GM23338 (cell line): ENCODE results near the gene GSG1L. TPM values are rescaled to one million over a fixed set of nuclear protein-coding genes. Genes with fewer than 3 reads are reported as not detected.

Experiments used
- ATAC-seq: fragments of 200-7000 bp; cut with Tn5 transposase; 3 replicates; pipeline ENCODE4 v1.9.1; 2020
- DNase-seq: peaks from one replicate; pipeline ENCODE4 v3.0.0-alpha.2; 2015; ENCODE audit warnings: low spot score
- H2AFZ ChIP-seq: fragments of 200-600 bp; sonication (generic); 2 replicates; pipeline ENCODE4 v1.8.0; 2016; ENCODE audit warnings: antibody characterized with exemption, mild to moderate bottlenecking, moderate library complexity
- H3F3A ChIP-seq: fragments of 200-600 bp; sonication (generic); replicated peaks from 2 replicates; pipeline ENCODE4 v1.8.0; 2017; ENCODE audit warnings: antibody characterized with exemption, mixed run types, low read depth
- H3K27ac ChIP-seq: fragments of 200-600 bp; sonication (generic); 2 replicates; pipeline ENCODE4 v1.6.1; 2016; ENCODE audit warnings: low read depth
- H3K27me3 ChIP-seq: fragments of 200-600 bp; sonication (generic); 2 replicates; pipeline ENCODE4 v1.8.0; 2016; ENCODE audit warnings: mild to moderate bottlenecking, mixed run types, moderate library complexity; ENCODE audit not compliant: insufficient read depth
- H3K36me3 ChIP-seq: fragments of 200-600 bp; sonication (generic); 2 replicates; pipeline ENCODE4 v1.8.0; 2016; ENCODE audit warnings: mild to moderate bottlenecking; ENCODE audit not compliant: insufficient read depth
- H3K4me1 ChIP-seq: fragments of 200-600 bp; sonication (generic); 2 replicates; pipeline ENCODE4 v1.8.0; 2016; ENCODE audit warnings: mild to moderate bottlenecking, moderate library complexity; ENCODE audit not compliant: insufficient read depth
- H3K4me2 ChIP-seq: fragments of 200-600 bp; sonication (generic); 2 replicates; pipeline ENCODE4 v1.7.1; 2017; ENCODE audit warnings: mixed run types
- H3K4me3 ChIP-seq: fragments of 200-600 bp; sonication (generic); 2 replicates; pipeline ENCODE4 v1.6.1; 2016; ENCODE audit warnings: mixed run types
- H3K79me2 ChIP-seq: fragments of 200-600 bp; sonication (generic); replicated peaks from 2 replicates; pipeline ENCODE4 v1.8.0; 2017; ENCODE audit warnings: mild to moderate bottlenecking; ENCODE audit not compliant: insufficient read depth
- H3K9me2 ChIP-seq: fragments of 200-600 bp; sonication (generic); 2 replicates; pipeline ENCODE4 v1.8.0; 2017; ENCODE audit not compliant: insufficient read depth
- H4K20me1 ChIP-seq: fragments of 200-600 bp; sonication (generic); replicated peaks from 2 replicates; pipeline ENCODE4 v1.8.0; 2017; ENCODE audit warnings: mild to moderate bottlenecking; ENCODE audit not compliant: insufficient read depth
- H3K27ac Mint-ChIP-seq: 2 replicates; pipeline ENCODE4 v1.8.0; 2020; ENCODE audit warnings: inconsistent platforms, mild to moderate bottlenecking, moderate library complexity, mixed read lengths
- H3K27me3 Mint-ChIP-seq: 3 replicates; pipeline ENCODE4 v1.8.0; 2022; ENCODE audit warnings: low read depth, mild to moderate bottlenecking, moderate library complexity, mixed read lengths, inconsistent platforms; ENCODE audit not compliant: insufficient read depth, poor library complexity
- H3K36me3 Mint-ChIP-seq: 3 replicates; pipeline ENCODE4 v1.8.0; 2021; ENCODE audit warnings: low read depth, mild to moderate bottlenecking, inconsistent platforms, moderate library complexity, mixed read lengths
- H3K4me1 Mint-ChIP-seq: 3 replicates; pipeline ENCODE4 v1.8.0; 2020; ENCODE audit warnings: mild to moderate bottlenecking, inconsistent platforms, mixed read lengths
- H3K4me3 Mint-ChIP-seq: 3 replicates; pipeline ENCODE4 v1.8.0; 2021; ENCODE audit warnings: moderate library complexity, mild to moderate bottlenecking, inconsistent platforms, mixed read lengths
- H3K9me3 Mint-ChIP-seq: 3 replicates; pipeline ENCODE4 v1.8.0; 2020; ENCODE audit warnings: moderate library complexity, mild to moderate bottlenecking, inconsistent platforms, mixed read lengths
- CREB1 ChIP-seq: fragments of 250-450 bp; sonication (Bioruptor Pico); IDR thresholded peaks from 2 replicates; pipeline ENCODE4 v1.5.0; 2020; ENCODE audit warnings: low read depth, mild to moderate bottlenecking, moderate library complexity
- EZH2phosphoT487 ChIP-seq: fragments of 200-600 bp; sonication (generic); IDR thresholded peaks from one replicate; pipeline ENCODE4 v1.8.1; 2018; ENCODE audit warnings: antibody characterized with exemption; ENCODE audit not compliant: unreplicated experiment
- JUNB ChIP-seq: IDR thresholded peaks from one replicate; pipeline ENCODE4 v1.6.1; 2016; ENCODE audit warnings: antibody characterized with exemption; ENCODE audit not compliant: unreplicated experiment
- NANOG ChIP-seq: IDR thresholded peaks from 2 replicates; pipeline ENCODE4 v1.6.1; 2016; ENCODE audit warnings: antibody characterized with exemption, borderline replicate concordance
- POLR2AphosphoS5 ChIP-seq: IDR thresholded peaks from 2 replicates; pipeline ENCODE4 v1.6.1; 2016; ENCODE audit warnings: antibody characterized with exemption, low read depth
- STAT1 ChIP-seq: IDR thresholded peaks from one replicate; pipeline ENCODE4 v1.6.1; 2016; ENCODE audit warnings: antibody characterized with exemption; ENCODE audit not compliant: unreplicated experiment
- ZNF114 ChIP-seq: fragments of 250-450 bp; sonication (Bioruptor Pico); IDR thresholded peaks from 2 replicates; pipeline ENCODE4 v1.5.0; 2020; ENCODE audit warnings: mild to moderate bottlenecking, moderate library complexity
- ZNF331 ChIP-seq: fragments of 250-450 bp; sonication (Bioruptor Pico); IDR thresholded peaks from 2 replicates; pipeline ENCODE4 v1.5.0; 2020; ENCODE audit warnings: low read depth, mild to moderate bottlenecking, moderate library complexity
- polyA plus RNA-seq: library from polyadenylated mRNA; unstranded; fragments of >200 nt; fragmentation: Nextera tagmentation; extraction: Ambion mirVana; gene quantifications from 2 replicates; pipeline ENCODE4 v1.2.1, GENCODE V29; 2016
- total RNA-seq: library from RNA; depleted of rRNA; stranded (reverse); fragments of >200 nt; shearing (Covaris generic); gene quantifications from 2 replicates; pipeline ENCODE4 v1.2.3, GENCODE V29; 2014
- TF ChIP-seq, protein P1 (sequence below): IDR thresholded peaks from 2 replicates; pipeline ENCODE4 v1.6.1; 2016; ENCODE audit warnings: antibody characterized with exemption
- TF ChIP-seq, protein P2 (sequence below): IDR thresholded peaks from one replicate; pipeline ENCODE4 v1.6.1; 2018; ENCODE audit warnings: antibody characterized with exemption; ENCODE audit not compliant: unreplicated experiment
- TF ChIP-seq, protein P3 (sequence below), 2 experiments: fragments of 200-600 bp in 1 of 2; sonication (generic) in 1 of 2; conservative IDR thresholded peaks; 2 replicates each; pipeline versions ENCODE4 v1.5.1 to v1.6.1; 2016 to 2017; ENCODE audit warnings: antibody characterized with exemption in 2 of 2, low read depth in 2 of 2, mild to moderate bottlenecking in 2 of 2, moderate library complexity in 1 of 2
- TF ChIP-seq, protein P4 (sequence below): fragments of 250-450 bp; sonication (Bioruptor Pico); IDR thresholded peaks from 2 replicates; pipeline ENCODE4 v1.5.0; 2020; ENCODE audit warnings: mild to moderate bottlenecking, moderate library complexity

Gene GSG1L
- total and polyA plus RNA-seq, 2 experiments from 2014 or later = 0.36 to 0.63 TPM

DNA sequence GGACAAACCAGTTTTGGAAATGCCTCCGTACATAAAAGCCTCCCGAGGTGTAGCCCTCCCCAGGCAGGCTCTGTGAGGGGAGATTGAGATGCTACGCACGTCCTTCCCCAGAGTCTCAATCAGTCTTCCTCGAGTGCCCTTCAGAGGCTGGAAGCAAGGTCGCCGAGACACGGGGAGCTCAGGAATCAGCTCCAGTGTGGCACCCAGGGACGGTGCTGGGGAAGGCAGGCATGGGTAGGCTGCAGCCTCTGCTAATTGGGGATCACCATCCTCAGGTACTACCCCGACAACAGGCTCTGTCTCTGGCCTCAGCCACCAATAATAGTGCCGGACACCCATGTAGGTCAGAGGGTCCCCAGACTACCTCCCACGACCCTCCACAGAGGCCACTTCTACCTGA, 28.1 kb upstream of the GSG1L start:
- Mint-ChIP-seq H3K4me1 (peaks cover 26% of the 10 kb centered on the region), H3K27ac (peak overlapping the region; percentile 44; the same call in 1 of the 2 replicates), H3K9me3 (no peaks in the 10 kb centered on the region), H3K4me3 (no peak overlapping the region), H3K36me3 (peaks cover 3% of the 10 kb centered on the region; the same call in 2 of the 3 replicates), H3K27me3 (peaks cover 13% of the 10 kb centered on the region)
- Histone ChIP-seq H2AFZ (no peak overlapping the region), H3F3A (peaks cover 18% of the 10 kb centered on the region; the same call in 1 of the 2 replicates), H3K27me3 (no peaks in the 10 kb centered on the region), H3K36me3 (no peaks in the 10 kb centered on the region), H3K4me3 (no peak overlapping the region), H3K9me2 (no peaks in the 10 kb centered on the region), H3K27ac (peak overlapping the region; percentile 74), H3K79me2 (no peaks in the 10 kb centered on the region), H3K4me1 (peaks cover 29% of the 10 kb centered on the region), H4K20me1 (no peaks in the 10 kb centered on the region), H3K4me2 (0 out of 2 replicates have a peak overlapping the region, but pooled peaks have one; percentile 48)
- DNase-seq (no peak), ATAC-seq (no peak)
- TF ChIP-seq, protein P1, sequence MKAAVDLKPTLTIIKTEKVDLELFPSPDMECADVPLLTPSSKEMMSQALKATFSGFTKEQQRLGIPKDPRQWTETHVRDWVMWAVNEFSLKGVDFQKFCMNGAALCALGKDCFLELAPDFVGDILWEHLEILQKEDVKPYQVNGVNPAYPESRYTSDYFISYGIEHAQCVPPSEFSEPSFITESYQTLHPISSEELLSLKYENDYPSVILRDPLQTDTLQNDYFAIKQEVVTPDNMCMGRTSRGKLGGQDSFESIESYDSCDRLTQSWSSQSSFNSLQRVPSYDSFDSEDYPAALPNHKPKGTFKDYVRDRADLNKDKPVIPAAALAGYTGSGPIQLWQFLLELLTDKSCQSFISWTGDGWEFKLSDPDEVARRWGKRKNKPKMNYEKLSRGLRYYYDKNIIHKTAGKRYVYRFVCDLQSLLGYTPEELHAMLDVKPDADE = no peak
- TF ChIP-seq, protein P2, sequence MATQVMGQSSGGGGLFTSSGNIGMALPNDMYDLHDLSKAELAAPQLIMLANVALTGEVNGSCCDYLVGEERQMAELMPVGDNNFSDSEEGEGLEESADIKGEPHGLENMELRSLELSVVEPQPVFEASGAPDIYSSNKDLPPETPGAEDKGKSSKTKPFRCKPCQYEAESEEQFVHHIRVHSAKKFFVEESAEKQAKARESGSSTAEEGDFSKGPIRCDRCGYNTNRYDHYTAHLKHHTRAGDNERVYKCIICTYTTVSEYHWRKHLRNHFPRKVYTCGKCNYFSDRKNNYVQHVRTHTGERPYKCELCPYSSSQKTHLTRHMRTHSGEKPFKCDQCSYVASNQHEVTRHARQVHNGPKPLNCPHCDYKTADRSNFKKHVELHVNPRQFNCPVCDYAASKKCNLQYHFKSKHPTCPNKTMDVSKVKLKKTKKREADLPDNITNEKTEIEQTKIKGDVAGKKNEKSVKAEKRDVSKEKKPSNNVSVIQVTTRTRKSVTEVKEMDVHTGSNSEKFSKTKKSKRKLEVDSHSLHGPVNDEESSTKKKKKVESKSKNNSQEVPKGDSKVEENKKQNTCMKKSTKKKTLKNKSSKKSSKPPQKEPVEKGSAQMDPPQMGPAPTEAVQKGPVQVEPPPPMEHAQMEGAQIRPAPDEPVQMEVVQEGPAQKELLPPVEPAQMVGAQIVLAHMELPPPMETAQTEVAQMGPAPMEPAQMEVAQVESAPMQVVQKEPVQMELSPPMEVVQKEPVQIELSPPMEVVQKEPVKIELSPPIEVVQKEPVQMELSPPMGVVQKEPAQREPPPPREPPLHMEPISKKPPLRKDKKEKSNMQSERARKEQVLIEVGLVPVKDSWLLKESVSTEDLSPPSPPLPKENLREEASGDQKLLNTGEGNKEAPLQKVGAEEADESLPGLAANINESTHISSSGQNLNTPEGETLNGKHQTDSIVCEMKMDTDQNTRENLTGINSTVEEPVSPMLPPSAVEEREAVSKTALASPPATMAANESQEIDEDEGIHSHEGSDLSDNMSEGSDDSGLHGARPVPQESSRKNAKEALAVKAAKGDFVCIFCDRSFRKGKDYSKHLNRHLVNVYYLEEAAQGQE = no peak
- TF ChIP-seq POLR2AphosphoS5 (no peak), STAT1 (no peak), EZH2phosphoT487 (no peak), ZNF331 (CRISPR knock-in tag) (no peak), ZNF114 (CRISPR knock-in tag) (no peak), CREB1 (CRISPR knock-in tag) (no peak), JUNB (no peak), NANOG (no peak)
- TF ChIP-seq, protein P3, sequence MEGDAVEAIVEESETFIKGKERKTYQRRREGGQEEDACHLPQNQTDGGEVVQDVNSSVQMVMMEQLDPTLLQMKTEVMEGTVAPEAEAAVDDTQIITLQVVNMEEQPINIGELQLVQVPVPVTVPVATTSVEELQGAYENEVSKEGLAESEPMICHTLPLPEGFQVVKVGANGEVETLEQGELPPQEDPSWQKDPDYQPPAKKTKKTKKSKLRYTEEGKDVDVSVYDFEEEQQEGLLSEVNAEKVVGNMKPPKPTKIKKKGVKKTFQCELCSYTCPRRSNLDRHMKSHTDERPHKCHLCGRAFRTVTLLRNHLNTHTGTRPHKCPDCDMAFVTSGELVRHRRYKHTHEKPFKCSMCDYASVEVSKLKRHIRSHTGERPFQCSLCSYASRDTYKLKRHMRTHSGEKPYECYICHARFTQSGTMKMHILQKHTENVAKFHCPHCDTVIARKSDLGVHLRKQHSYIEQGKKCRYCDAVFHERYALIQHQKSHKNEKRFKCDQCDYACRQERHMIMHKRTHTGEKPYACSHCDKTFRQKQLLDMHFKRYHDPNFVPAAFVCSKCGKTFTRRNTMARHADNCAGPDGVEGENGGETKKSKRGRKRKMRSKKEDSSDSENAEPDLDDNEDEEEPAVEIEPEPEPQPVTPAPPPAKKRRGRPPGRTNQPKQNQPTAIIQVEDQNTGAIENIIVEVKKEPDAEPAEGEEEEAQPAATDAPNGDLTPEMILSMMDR (conservative IDR thresholded peaks at IDR 0.05; ENCODE audit: low read depth in 2 of 2) = no peak
- TF ChIP-seq, protein P4, sequence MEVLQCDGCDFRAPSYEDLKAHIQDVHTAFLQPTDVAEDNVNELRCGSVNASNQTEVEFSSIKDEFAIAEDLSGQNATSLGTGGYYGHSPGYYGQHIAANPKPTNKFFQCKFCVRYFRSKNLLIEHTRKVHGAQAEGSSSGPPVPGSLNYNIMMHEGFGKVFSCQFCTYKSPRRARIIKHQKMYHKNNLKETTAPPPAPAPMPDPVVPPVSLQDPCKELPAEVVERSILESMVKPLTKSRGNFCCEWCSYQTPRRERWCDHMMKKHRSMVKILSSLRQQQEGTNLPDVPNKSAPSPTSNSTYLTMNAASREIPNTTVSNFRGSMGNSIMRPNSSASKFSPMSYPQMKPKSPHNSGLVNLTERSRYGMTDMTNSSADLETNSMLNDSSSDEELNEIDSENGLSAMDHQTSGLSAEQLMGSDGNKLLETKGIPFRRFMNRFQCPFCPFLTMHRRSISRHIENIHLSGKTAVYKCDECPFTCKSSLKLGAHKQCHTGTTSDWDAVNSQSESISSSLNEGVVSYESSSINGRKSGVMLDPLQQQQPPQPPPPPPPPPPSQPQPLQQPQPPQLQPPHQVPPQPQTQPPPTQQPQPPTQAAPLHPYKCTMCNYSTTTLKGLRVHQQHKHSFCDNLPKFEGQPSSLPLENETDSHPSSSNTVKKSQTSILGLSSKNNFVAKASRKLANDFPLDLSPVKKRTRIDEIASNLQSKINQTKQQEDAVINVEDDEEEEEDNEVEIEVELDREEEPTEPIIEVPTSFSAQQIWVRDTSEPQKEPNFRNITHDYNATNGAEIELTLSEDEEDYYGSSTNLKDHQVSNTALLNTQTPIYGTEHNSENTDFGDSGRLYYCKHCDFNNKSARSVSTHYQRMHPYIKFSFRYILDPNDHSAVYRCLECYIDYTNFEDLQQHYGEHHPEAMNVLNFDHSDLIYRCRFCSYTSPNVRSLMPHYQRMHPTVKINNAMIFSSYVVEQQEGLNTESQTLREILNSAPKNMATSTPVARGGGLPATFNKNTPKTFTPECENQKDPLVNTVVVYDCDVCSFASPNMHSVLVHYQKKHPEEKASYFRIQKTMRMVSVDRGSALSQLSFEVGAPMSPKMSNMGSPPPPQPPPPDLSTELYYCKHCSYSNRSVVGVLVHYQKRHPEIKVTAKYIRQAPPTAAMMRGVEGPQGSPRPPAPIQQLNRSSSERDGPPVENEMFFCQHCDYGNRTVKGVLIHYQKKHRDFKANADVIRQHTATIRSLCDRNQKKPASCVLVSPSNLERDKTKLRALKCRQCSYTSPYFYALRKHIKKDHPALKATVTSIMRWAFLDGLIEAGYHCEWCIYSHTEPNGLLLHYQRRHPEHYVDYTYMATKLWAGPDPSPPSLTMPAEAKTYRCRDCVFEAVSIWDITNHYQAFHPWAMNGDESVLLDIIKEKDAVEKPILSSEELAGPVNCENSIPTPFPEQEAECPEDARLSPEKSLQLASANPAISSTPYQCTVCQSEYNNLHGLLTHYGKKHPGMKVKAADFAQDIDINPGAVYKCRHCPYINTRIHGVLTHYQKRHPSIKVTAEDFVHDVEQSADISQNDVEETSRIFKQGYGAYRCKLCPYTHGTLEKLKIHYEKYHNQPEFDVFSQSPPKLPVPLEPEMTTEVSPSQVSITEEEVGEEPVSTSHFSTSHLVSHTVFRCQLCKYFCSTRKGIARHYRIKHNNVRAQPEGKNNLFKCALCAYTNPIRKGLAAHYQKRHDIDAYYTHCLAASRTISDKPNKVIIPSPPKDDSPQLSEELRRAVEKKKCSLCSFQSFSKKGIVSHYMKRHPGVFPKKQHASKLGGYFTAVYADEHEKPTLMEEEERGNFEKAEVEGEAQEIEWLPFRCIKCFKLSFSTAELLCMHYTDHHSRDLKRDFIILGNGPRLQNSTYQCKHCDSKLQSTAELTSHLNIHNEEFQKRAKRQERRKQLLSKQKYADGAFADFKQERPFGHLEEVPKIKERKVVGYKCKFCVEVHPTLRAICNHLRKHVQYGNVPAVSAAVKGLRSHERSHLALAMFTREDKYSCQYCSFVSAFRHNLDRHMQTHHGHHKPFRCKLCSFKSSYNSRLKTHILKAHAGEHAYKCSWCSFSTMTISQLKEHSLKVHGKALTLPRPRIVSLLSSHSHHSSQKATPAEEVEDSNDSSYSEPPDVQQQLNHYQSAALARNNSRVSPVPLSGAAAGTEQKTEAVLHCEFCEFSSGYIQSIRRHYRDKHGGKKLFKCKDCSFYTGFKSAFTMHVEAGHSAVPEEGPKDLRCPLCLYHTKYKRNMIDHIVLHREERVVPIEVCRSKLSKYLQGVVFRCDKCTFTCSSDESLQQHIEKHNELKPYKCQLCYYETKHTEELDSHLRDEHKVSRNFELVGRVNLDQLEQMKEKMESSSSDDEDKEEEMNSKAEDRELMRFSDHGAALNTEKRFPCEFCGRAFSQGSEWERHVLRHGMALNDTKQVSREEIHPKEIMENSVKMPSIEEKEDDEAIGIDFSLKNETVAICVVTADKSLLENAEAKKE (CRISPR knock-in tag) = no peak
